ENCODE data around the gene ZNF385C.

The ZNF385C gene

DNA sequence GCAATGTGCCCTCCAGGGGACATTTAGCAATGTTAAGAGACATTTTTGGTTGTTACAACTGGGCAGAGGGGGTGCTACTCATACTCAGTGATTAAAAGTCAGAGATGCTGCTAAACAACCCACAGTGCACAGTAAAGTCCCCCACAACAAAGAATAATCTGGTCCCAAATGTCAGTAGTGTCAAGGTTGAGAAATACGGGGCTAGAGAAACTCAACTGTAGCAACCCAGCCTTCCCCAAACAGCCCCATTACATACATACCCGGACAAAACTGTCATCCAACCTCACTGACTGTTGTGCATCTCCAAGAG, 101.5 kb downstream of the ZNF385C start:
- Histone ChIP-seq H3K9ac (ENCODE audit: low read depth, low read length) (no peak overlapping the region), H3K36me3 (ENCODE audit: control insufficient read depth, insufficient read depth, low read length) (peaks cover 88% of the 10 kb centered on the region), H3K9me3 (ENCODE audit: control insufficient read depth, insufficient read depth, low read length) (no peaks in the 10 kb centered on the region), H3K4me3 (ENCODE audit: low read depth, low read length) (no peak overlapping the region), H3K27me3 (ENCODE audit: control insufficient read depth, insufficient read depth, low read length) (no peaks in the 10 kb centered on the region), H3K4me1 (ENCODE audit: control insufficient read depth, insufficient read depth, low read length) (no peaks in the 10 kb centered on the region), H3K27ac (ENCODE audit: low read depth, low read length) (no peak overlapping the region)

- no peaks in the 10 kb centered on the region for H3K4me1 ChIP-seq (ENCODE audit: control insufficient read depth, insufficient read depth, low read length)
- peaks cover 95% of the 10 kb centered on the region for H3K36me3 ChIP-seq (ENCODE audit: control insufficient read depth, insufficient read depth, low read length)
- H3K27me3 ChIP-seq (ENCODE audit: control insufficient read depth, insufficient read depth, low read length) = no peaks in the 10 kb centered on the region
- H3K4me3 ChIP-seq (ENCODE audit: low read depth, low read length) = no peak overlapping the region
- no peaks in the 10 kb centered on the region for H3K9me3 ChIP-seq (ENCODE audit: control insufficient read depth, insufficient read depth, low read length)
- no peak overlapping the region for H3K9ac ChIP-seq (ENCODE audit: low read depth, low read length)
- H3K27ac ChIP-seq (ENCODE audit: low read depth, low read length) = no peak overlapping the region
Observed at GRCh38 chr17:41992576-41992975, 105.7 kb downstream of the ZNF385C start.

GRCh38 chr17:41989702-41990419, 108.4 kb downstream of the ZNF385C start:
- H3K4me1 ChIP-seq (ENCODE audit: control insufficient read depth, insufficient read depth, low read length) = no peaks in the 10 kb centered on the region
- no peaks in the 10 kb centered on the region for H3K9me3 ChIP-seq (ENCODE audit: control insufficient read depth, insufficient read depth, low read length)
- H3K36me3 ChIP-seq (ENCODE audit: control insufficient read depth, insufficient read depth, low read length) = peaks cover 93% of the 10 kb centered on the region
- H3K9ac ChIP-seq (ENCODE audit: low read depth, low read length) = no peak overlapping the region
- H3K4me3 ChIP-seq (ENCODE audit: low read depth, low read length) = no peak overlapping the region
- H3K27me3 ChIP-seq (ENCODE audit: control insufficient read depth, insufficient read depth, low read length) = no peaks in the 10 kb centered on the region
- H3K27ac ChIP-seq (ENCODE audit: low read depth, low read length) = no peak overlapping the region

DNA sequence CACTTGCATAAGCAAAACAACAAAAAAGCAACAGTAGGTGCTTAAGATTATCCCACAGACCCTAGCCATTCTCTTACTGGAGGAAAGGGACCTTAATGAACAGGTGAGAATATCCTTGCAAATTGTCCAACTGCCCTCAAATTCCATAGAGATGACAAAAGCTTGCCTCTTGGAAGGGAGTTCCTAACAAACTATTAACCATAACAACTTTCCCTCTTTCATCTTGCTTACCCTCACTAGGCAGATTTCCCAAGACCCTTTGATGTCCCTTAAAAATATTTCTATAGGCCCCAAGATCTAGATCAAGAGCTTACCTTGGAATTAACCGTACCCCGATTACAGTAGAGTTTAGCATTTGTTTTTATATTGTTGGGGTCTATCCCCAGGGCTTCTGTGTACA, 109.9 kb downstream of the ZNF385C start:
- no peaks in the 10 kb centered on the region for H3K9me3 ChIP-seq (ENCODE audit: control insufficient read depth, insufficient read depth, low read length)
- H3K4me3 ChIP-seq (ENCODE audit: low read depth, low read length) = no peak overlapping the region
- peaks cover 95% of the 10 kb centered on the region for H3K36me3 ChIP-seq (ENCODE audit: control insufficient read depth, insufficient read depth, low read length)
- no peak overlapping the region for H3K9ac ChIP-seq (ENCODE audit: low read depth, low read length)
- no peak overlapping the region for H3K27ac ChIP-seq (ENCODE audit: low read depth, low read length)
- no peaks in the 10 kb centered on the region for H3K27me3 ChIP-seq (ENCODE audit: control insufficient read depth, insufficient read depth, low read length)
- H3K4me1 ChIP-seq (ENCODE audit: control insufficient read depth, insufficient read depth, low read length) = no peaks in the 10 kb centered on the region

GRCh38 chr17:41987642-41988041, 110.6 kb downstream of the ZNF385C start:
- no peaks in the 10 kb centered on the region for H3K4me1 ChIP-seq (ENCODE audit: control insufficient read depth, insufficient read depth, low read length)
- no peak overlapping the region for H3K27ac ChIP-seq (ENCODE audit: low read depth, low read length)
- H3K9me3 ChIP-seq (ENCODE audit: control insufficient read depth, insufficient read depth, low read length) = no peaks in the 10 kb centered on the region
- peaks cover 96% of the 10 kb centered on the region for H3K36me3 ChIP-seq (ENCODE audit: control insufficient read depth, insufficient read depth, low read length)
- no peak overlapping the region for H3K4me3 ChIP-seq (ENCODE audit: low read depth, low read length)
- no peaks in the 10 kb centered on the region for H3K27me3 ChIP-seq (ENCODE audit: control insufficient read depth, insufficient read depth, low read length)
- H3K9ac ChIP-seq (ENCODE audit: low read depth, low read length) = no peak overlapping the region

- H3K27ac ChIP-seq (ENCODE audit: low read depth, low read length) = no peak overlapping the region
- no peaks in the 10 kb centered on the region for H3K27me3 ChIP-seq (ENCODE audit: control insufficient read depth, insufficient read depth, low read length)
- H3K4me1 ChIP-seq (ENCODE audit: control insufficient read depth, insufficient read depth, low read length) = no peaks in the 10 kb centered on the region
- H3K4me3 ChIP-seq (ENCODE audit: low read depth, low read length) = no peak overlapping the region
- H3K9me3 ChIP-seq (ENCODE audit: control insufficient read depth, insufficient read depth, low read length) = no peaks in the 10 kb centered on the region
- no peak overlapping the region for H3K9ac ChIP-seq (ENCODE audit: low read depth, low read length)
- H3K36me3 ChIP-seq (ENCODE audit: control insufficient read depth, insufficient read depth, low read length) = peaks cover 97% of the 10 kb centered on the region
Observed at GRCh38 chr17:41986634-41987033, 111.6 kb downstream of the ZNF385C start.

- peaks cover 97% of the 10 kb centered on the region for H3K36me3 ChIP-seq (ENCODE audit: control insufficient read depth, insufficient read depth, low read length)
- no peaks in the 10 kb centered on the region for H3K27me3 ChIP-seq (ENCODE audit: control insufficient read depth, insufficient read depth, low read length)
Observed at GRCh38 chr17:41985919-41986318, 112.4 kb downstream of the ZNF385C start.

GRCh38 chr17:41984454-41984853, 113.8 kb downstream of the ZNF385C start:
- Histone ChIP-seq H3K9me3 (ENCODE audit: control insufficient read depth, insufficient read depth, low read length) (no peaks in the 10 kb centered on the region), H3K27ac (ENCODE audit: low read depth, low read length) (no peak overlapping the region), H3K36me3 (ENCODE audit: control insufficient read depth, insufficient read depth, low read length) (peaks cover 93% of the 10 kb centered on the region), H3K4me1 (ENCODE audit: control insufficient read depth, insufficient read depth, low read length) (no peaks in the 10 kb centered on the region), H3K4me3 (ENCODE audit: low read depth, low read length) (no peak overlapping the region), H3K27me3 (ENCODE audit: control insufficient read depth, insufficient read depth, low read length) (no peaks in the 10 kb centered on the region), H3K9ac (ENCODE audit: low read depth, low read length) (no peak overlapping the region)

More at GRCh38 chr17:41985919-41986318, 112.4 kb downstream of the ZNF385C start:
- no peaks in the 10 kb centered on the region for H3K9me3 ChIP-seq (ENCODE audit: control insufficient read depth, insufficient read depth, low read length)
- H3K9ac ChIP-seq (ENCODE audit: low read depth, low read length) = no peak overlapping the region
- no peak overlapping the region for H3K4me3 ChIP-seq (ENCODE audit: low read depth, low read length)
- H3K4me1 ChIP-seq (ENCODE audit: control insufficient read depth, insufficient read depth, low read length) = no peaks in the 10 kb centered on the region
- H3K27ac ChIP-seq (ENCODE audit: low read depth, low read length) = no peak overlapping the region

GRCh38 chr17:41982026-41982760, 116.1 kb downstream of the ZNF385C start:
- no peak overlapping the region for H3K9ac ChIP-seq (ENCODE audit: low read depth, low read length)
- H3K27me3 ChIP-seq (ENCODE audit: control insufficient read depth, insufficient read depth, low read length) = no peaks in the 10 kb centered on the region
- peaks cover 87% of the 10 kb centered on the region for H3K36me3 ChIP-seq (ENCODE audit: control insufficient read depth, insufficient read depth, low read length)
- no peaks in the 10 kb centered on the region for H3K4me1 ChIP-seq (ENCODE audit: control insufficient read depth, insufficient read depth, low read length)
- no peaks in the 10 kb centered on the region for H3K9me3 ChIP-seq (ENCODE audit: control insufficient read depth, insufficient read depth, low read length)
- no peak overlapping the region for H3K27ac ChIP-seq (ENCODE audit: low read depth, low read length)
- H3K4me3 ChIP-seq (ENCODE audit: low read depth, low read length) = no peak overlapping the region

DNA sequence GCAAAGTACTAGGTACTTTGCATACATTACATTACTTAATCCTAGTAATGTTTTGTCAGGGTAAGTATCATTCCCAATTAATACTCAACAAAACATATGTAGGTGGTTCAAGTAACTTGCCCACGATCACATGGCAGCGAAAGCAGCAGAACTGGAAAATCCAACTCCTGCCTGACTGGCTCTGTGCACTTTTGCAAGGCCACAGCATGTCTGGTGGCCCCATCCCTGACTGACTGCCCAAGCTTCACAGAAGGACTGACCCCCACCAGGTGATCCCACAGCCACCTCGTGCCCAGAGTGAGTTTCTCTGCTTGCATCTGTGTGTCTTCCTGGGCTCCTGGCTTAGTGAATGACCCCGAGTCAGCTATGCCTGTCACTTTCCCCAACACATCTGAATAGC, 120.3 kb downstream of the ZNF385C start:
- H3K27me3 ChIP-seq (ENCODE audit: control insufficient read depth, insufficient read depth, low read length) = no peaks in the 10 kb centered on the region
- H3K4me1 ChIP-seq (ENCODE audit: control insufficient read depth, insufficient read depth, low read length) = no peaks in the 10 kb centered on the region
- H3K27ac ChIP-seq (ENCODE audit: low read depth, low read length) = no peak overlapping the region
- H3K4me3 ChIP-seq (ENCODE audit: low read depth, low read length) = no peak overlapping the region
- H3K9ac ChIP-seq (ENCODE audit: low read depth, low read length) = no peak overlapping the region
- no peaks in the 10 kb centered on the region for H3K9me3 ChIP-seq (ENCODE audit: control insufficient read depth, insufficient read depth, low read length)
- peaks cover 90% of the 10 kb centered on the region for H3K36me3 ChIP-seq (ENCODE audit: control insufficient read depth, insufficient read depth, low read length)

GRCh38 chr17:41976142-41976768, 122.0 kb downstream of the ZNF385C start:
- H3K36me3 ChIP-seq (ENCODE audit: control insufficient read depth, insufficient read depth, low read length) = peaks cover 88% of the 10 kb centered on the region
- no peak overlapping the region for H3K27ac ChIP-seq (ENCODE audit: low read depth, low read length)
- no peak overlapping the region for H3K9ac ChIP-seq (ENCODE audit: low read depth, low read length)

More at GRCh38 chr17:41976142-41976768, 122.0 kb downstream of the ZNF385C start:
- H3K4me1 ChIP-seq (ENCODE audit: control insufficient read depth, insufficient read depth, low read length) = no peaks in the 10 kb centered on the region
- no peaks in the 10 kb centered on the region for H3K27me3 ChIP-seq (ENCODE audit: control insufficient read depth, insufficient read depth, low read length)
- H3K4me3 ChIP-seq (ENCODE audit: low read depth, low read length) = no peak overlapping the region
- no peaks in the 10 kb centered on the region for H3K9me3 ChIP-seq (ENCODE audit: control insufficient read depth, insufficient read depth, low read length)

Measured in HUES48 (cell line).